Pancreas (tissue), 10 donors: Measurements from ENCODE around the gene MC2R. TPM values are rescaled to one million over a fixed set of nuclear protein-coding genes. Genes with fewer than 3 reads are reported as not detected.

ENCODE experiments used
- ATAC-seq, 4 donors: fragments of 200-7000 bp; cut with Tn5 transposase; one replicate each; pipeline versions ENCODE4 v1.8.0 to v1.9.1; 2020; ENCODE audit warnings: mild to moderate bottlenecking in 4 of 4, moderate library complexity in 4 of 4
- DNase-seq, 6 donors: peaks; one replicate each; pipeline ENCODE4 v3.0.0-alpha.2; 2020
- FAIRE-seq: peaks from 2 replicates; lab custom pipeline; 2012; peaks lifted over from hg19 to GRCh38; lab: Jason Lieb, UNC
- H3K27ac ChIP-seq, 4 donors: fragments of 200-600 bp; sonication (generic); 1 replicate in 3 of 4; 2 replicates in 1 of 4; pipeline versions ENCODE4 v1.5.0 to v1.8.0; 2020
- H3K27me3 ChIP-seq, 4 donors: fragments of 200-600 bp; one replicate each; pipeline ENCODE4 v1.8.0; 2021
- H3K36me3 ChIP-seq, 3 donors: fragments of 200-600 bp; sonication (generic) in 1 of 3; one replicate each; pipeline versions ENCODE4 v1.5.0 to v1.8.0; 2020 to 2021
- H3K4me1 ChIP-seq, 3 donors: fragments of 200-600 bp; one replicate each; pipeline ENCODE4 v1.8.0; 2021
- H3K4me3 ChIP-seq, 4 donors: fragments of 200-600 bp; sonication (generic) in 2 of 4; one replicate each; pipeline versions ENCODE4 v1.5.0 to v1.8.0; 2020 to 2021
- H3K9me3 ChIP-seq, 4 donors: fragments of 200-600 bp; one replicate each; pipeline ENCODE4 v1.8.0; 2021
- CTCF ChIP-seq, 4 donors: fragments of 200-600 bp; sonication (generic) in 3 of 4; IDR thresholded peaks; one replicate each; pipeline versions ENCODE4 v1.5.0 to v1.8.0; 2021; ENCODE audit warnings: antibody characterized with exemption in 4 of 4
- WGBS, 2 donors: extraction: QIAGEN DNeasy Blood & Tissue Kit; methylation state at CpG; one replicate each; pipeline ENCODE4 v1.1.7; 2013; 5-methylcytosine and 5-hydroxymethylcytosine counted together
- intact Hi-C, 3 donors: fragments of 100-400 bp; cut with DNase I; formaldehyde crosslinking; loops; one replicate each; pipeline versions ENCODE4 v1.11.1 to v1.14.2; 2022
- polyA plus RNA-seq, 2 donors: library from polyadenylated mRNA; stranded (reverse); fragments of 200-250 nt; gene quantifications; one replicate each; pipeline ENCODE4 v1.2.3, GENCODE V29; 2013
- total RNA-seq, 6 donors: library from RNA; stranded (reverse); fragmentation: NEBNext Ultra II Directional in 4 of 6; extraction: Animal tissue kit (Norgen Biotek cat#: 25700) in 4 of 6; gene quantifications; one replicate each; pipeline versions ENCODE4 v1.2.1 to v1.2.4, GENCODE V29; 2021 to 2023
- donor health status: healthy with polysubstance abuse.
- donor health status: DM: no; HTN: no; CAD: no; lungs with moderate emphysema.
- donor health status: DM: no; HTN: no; CAD: no.
- donor health status: control.
- donor health status: control.
- donor health status: Bipolar disorder and iron deficiency.
- donor health status: DM: yes; HTN: yes; CAD: no.
- donor health status: DM: no; HTN: no; CAD: no.
- donor health status: DM: no; HTN: no; CAD: no.
- donor health status: DM: yes; HTN: yes; CAD: no.

Gene MC2R
- total and polyA plus RNA-seq, 8 donors: not detected

- FAIRE-seq (no peak), ATAC-seq (no peak), DNase-seq (no peak)
- TF ChIP-seq CTCF (IDR thresholded peaks at IDR 0.05): no peak
- intact Hi-C loops: loop anchor here in 1 of 3 donors (10.0 kb wide), 1 partner anchor 62 kb away; no protein-coding TSS in a partner anchor
- Histone ChIP-seq H3K27me3 (no peaks in the 10 kb centered on the region), H3K27ac (no peak overlapping the region), H3K9me3 (no peaks in the 10 kb centered on the region), H3K4me1 (no peaks in the 10 kb centered on the region), H3K4me3 (no peak overlapping the region), H3K36me3 (no peaks in the 10 kb centered on the region)
- WGBS, 2 donors: 47 to 63% methylated on average over 10 of the region's 10 CpGs
These were observed 2.1 kb downstream of the MC2R start for GRCh38 chr18:13913205-13913604.

GRCh38 chr18:13912601-13913000 lies 2.7 kb downstream of the MC2R start:
- Histone ChIP-seq H3K9me3 (no peaks in the 10 kb centered on the region), H3K36me3 (no peaks in the 10 kb centered on the region), H3K4me1 (no peaks in the 10 kb centered on the region), H3K27ac (no peak overlapping the region), H3K27me3 (no peaks in the 10 kb centered on the region), H3K4me3 (no peak overlapping the region)
- ATAC-seq: no peak
- no peak for DNase-seq
- no peak for FAIRE-seq
- intact Hi-C loops: loop anchor here in 1 of 3 donors (10.0 kb wide), 1 partner anchor 62 kb away; no protein-coding TSS in a partner anchor
- 69 to 77% methylated on average over 9 of the region's 9 CpGs for WGBS, 2 donors
- TF ChIP-seq CTCF (IDR thresholded peaks at IDR 0.05): no peak

DNA sequence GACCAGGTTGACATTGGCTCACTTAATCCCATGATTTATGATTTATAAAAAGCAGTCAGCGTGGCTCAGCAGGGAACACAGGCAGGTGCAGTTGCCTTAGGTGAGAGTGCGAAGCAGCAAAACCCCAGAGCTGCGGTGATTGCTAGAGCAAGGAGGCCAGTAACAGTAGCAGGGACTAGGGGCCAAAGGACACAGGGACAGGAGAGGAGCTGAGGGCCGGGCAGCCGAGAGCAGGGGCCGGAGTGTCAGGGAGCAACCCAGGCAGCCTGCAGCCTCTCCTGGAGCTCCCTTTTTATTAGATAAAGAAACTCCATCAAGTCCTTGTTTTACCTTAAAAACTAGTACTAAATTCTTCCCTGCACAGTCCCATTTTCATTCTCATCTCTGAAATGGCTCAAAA lies 4.3 kb downstream of the MC2R start:
- Histone ChIP-seq H3K36me3 (no peaks in the 10 kb centered on the region), H3K4me1 (no peaks in the 10 kb centered on the region), H3K27ac (no peak overlapping the region), H3K9me3 (no peaks in the 10 kb centered on the region), H3K27me3 (no peaks in the 10 kb centered on the region), H3K4me3 (no peak overlapping the region)
- no peak for TF ChIP-seq CTCF (IDR thresholded peaks at IDR 0.05)
- DNase-seq (no peak), FAIRE-seq (no peak), ATAC-seq (no peak)
- 47 to 55% methylated on average over 6 of the region's 6 CpGs for WGBS, 2 donors
- intact Hi-C loops: loop anchor here in 1 of 3 donors (10.0 kb wide), 1 partner anchor 64 kb away; no protein-coding TSS in a partner anchor

DNA sequence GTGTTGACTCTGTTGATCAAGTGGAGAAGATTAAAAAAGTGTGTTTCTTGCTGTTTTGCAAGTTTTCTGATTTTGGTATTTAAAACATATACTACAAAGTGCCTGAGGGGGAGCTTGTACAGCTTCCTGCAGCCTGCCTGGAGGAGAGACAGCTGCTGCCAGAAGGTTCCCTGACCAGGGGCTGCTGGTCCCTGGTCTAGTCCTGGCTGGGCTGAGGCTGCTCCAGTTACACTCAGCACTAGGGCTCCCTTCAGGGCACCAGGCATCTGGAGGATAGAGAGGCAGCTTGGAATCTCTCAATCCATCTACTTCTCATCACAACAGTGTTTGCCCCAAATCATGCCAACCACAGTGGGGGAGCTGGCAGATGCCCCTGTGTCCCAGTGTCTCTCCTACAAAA lies 4.8 kb downstream of the MC2R start:
- Histone ChIP-seq H3K27ac (no peak overlapping the region), H3K27me3 (no peaks in the 10 kb centered on the region), H3K36me3 (no peaks in the 10 kb centered on the region), H3K4me1 (no peaks in the 10 kb centered on the region), H3K9me3 (no peaks in the 10 kb centered on the region), H3K4me3 (no peak overlapping the region)
- intact Hi-C loops: loop anchor here in 1 of 3 donors (10.0 kb wide), 1 partner anchor 64 kb away; no protein-coding TSS in a partner anchor
- no peak for TF ChIP-seq CTCF (IDR thresholded peaks at IDR 0.05)
- DNase-seq: no peak
- no peak for ATAC-seq
- no peak for FAIRE-seq

DNA sequence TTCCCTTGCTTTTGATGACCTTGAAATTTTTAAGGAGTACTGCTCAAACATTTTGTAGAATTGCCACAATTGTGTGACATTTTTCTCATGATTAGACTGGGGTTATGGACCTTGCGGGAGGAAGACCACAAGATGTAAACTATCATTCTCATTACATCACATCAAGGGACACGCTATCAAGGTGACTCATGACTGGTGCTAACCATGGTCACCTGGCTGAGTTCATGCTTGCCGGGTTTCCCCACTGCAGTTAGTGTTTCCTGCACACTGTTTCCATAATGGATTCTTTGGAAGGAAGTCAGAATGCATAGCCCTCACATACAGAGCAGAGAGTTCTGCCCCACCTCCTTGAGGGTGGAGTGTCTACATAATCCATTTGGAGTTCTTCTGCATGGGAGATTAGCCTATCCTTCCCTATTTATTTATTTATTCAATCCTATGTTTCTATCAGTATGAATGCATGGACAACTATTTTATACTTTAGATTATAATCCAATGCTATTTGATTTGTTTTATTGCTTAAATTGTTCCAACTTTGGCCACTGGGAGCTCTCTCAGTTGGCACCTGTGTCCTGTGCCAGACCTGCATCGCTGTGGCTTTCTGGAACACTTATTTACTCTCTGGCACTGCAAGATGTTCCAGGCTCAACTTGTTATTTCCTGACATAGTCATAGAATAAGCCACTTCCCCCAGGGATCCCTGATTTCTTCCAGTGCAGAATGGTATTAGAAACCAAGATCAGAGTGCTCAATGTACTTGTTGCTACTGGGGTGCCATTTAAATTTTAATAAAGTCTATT lies 6.0 kb downstream of the MC2R start:
- Histone ChIP-seq H3K4me1 (no peaks in the 10 kb centered on the region), H3K27ac (no peak overlapping the region), H3K4me3 (no peak overlapping the region), H3K27me3 (no peaks in the 10 kb centered on the region), H3K9me3 (no peaks in the 10 kb centered on the region), H3K36me3 (no peaks in the 10 kb centered on the region)
- no peak for FAIRE-seq
- intact Hi-C loops: no loop called here
- no peak for ATAC-seq
- TF ChIP-seq CTCF (IDR thresholded peaks at IDR 0.05): no peak
- DNase-seq: no peak
- 56 to 79% methylated on average over 4 of the region's 4 CpGs for WGBS, 2 donors
